Osteocyte (in vitro differentiated cells): Measurements from ENCODE around the gene ALKBH3. TPM values are rescaled to one million over a fixed set of nuclear protein-coding genes. Genes with fewer than 3 reads are reported as not detected.

Experiments used
- DNase-seq: peaks from one replicate; pipeline ENCODE4 v3.0.0; 2021; ENCODE audit warnings: mixed read lengths; ENCODE audit not compliant: unreplicated experiment; ENCODE audit errors: extremely low spot score
- H3K27ac Mint-ChIP-seq: one replicate; pipeline ENCODE4 v1.8.0; 2021; ENCODE audit warnings: mild to moderate bottlenecking, mixed read lengths; ENCODE audit not compliant: unreplicated experiment
- H3K27me3 Mint-ChIP-seq: one replicate; pipeline ENCODE4 v1.8.0; 2021; ENCODE audit warnings: mixed read lengths; ENCODE audit not compliant: unreplicated experiment
- H3K36me3 Mint-ChIP-seq: one replicate; pipeline ENCODE4 v1.8.0; 2021; ENCODE audit warnings: mixed read lengths; ENCODE audit not compliant: unreplicated experiment
- H3K4me1 Mint-ChIP-seq: one replicate; pipeline ENCODE4 v1.8.0; 2021; ENCODE audit warnings: mixed read lengths; ENCODE audit not compliant: unreplicated experiment
- H3K4me3 Mint-ChIP-seq: one replicate; pipeline ENCODE4 v1.8.0; 2021; ENCODE audit warnings: mild to moderate bottlenecking, moderate library complexity, mixed read lengths; ENCODE audit not compliant: unreplicated experiment
- H3K9me3 Mint-ChIP-seq: one replicate; pipeline ENCODE4 v1.8.0; 2021; ENCODE audit warnings: mixed read lengths; ENCODE audit not compliant: unreplicated experiment
- total RNA-seq: library from RNA; stranded (reverse); gene quantifications from 2 replicates; pipeline ENCODE4 v1.2.1, GENCODE V29; 2021
- TF ChIP-seq, protein P1 (sequence below): fragments of 200-600 bp; sonication (generic); IDR thresholded peaks from 2 replicates; pipeline ENCODE4 v1.5.0; 2021; ENCODE audit warnings: antibody characterized with exemption, mild to moderate bottlenecking, moderate library complexity

Gene ALKBH3
- total RNA-seq, 1 donor from 2014 or later, result 32.4 TPM

DNA sequence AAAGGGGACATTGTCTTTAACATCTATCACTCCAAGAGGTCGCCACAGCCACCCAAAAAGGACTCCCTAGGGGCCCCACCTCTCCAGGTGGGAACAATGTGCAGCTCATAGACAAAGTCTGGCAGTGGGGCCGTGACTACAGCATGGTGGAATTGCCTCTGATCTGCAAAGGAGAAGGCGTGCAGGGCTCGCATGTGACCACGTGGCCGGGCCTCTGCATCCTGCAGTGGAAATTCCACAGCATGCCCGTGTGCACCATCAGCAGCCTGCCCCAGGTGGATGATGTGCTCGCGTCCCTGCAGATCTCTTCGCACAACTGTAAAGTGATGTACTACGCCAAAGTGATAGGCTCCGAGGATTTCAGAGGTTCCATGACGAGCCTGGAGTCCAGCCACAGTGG, 18.5 kb downstream of the ALKBH3 start:
- TF ChIP-seq, protein P1, sequence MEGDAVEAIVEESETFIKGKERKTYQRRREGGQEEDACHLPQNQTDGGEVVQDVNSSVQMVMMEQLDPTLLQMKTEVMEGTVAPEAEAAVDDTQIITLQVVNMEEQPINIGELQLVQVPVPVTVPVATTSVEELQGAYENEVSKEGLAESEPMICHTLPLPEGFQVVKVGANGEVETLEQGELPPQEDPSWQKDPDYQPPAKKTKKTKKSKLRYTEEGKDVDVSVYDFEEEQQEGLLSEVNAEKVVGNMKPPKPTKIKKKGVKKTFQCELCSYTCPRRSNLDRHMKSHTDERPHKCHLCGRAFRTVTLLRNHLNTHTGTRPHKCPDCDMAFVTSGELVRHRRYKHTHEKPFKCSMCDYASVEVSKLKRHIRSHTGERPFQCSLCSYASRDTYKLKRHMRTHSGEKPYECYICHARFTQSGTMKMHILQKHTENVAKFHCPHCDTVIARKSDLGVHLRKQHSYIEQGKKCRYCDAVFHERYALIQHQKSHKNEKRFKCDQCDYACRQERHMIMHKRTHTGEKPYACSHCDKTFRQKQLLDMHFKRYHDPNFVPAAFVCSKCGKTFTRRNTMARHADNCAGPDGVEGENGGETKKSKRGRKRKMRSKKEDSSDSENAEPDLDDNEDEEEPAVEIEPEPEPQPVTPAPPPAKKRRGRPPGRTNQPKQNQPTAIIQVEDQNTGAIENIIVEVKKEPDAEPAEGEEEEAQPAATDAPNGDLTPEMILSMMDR, result no peak
- H3K36me3 Mint-ChIP-seq, result peaks cover 67% of the 10 kb centered on the region
- no peaks in the 10 kb centered on the region for H3K4me1 Mint-ChIP-seq
- no peak overlapping the region for H3K4me3 Mint-ChIP-seq
- H3K27ac Mint-ChIP-seq, result no peak overlapping the region
- no peaks in the 10 kb centered on the region for H3K27me3 Mint-ChIP-seq
- no peaks in the 10 kb centered on the region for H3K9me3 Mint-ChIP-seq
- DNase-seq, result no peak

DNA sequence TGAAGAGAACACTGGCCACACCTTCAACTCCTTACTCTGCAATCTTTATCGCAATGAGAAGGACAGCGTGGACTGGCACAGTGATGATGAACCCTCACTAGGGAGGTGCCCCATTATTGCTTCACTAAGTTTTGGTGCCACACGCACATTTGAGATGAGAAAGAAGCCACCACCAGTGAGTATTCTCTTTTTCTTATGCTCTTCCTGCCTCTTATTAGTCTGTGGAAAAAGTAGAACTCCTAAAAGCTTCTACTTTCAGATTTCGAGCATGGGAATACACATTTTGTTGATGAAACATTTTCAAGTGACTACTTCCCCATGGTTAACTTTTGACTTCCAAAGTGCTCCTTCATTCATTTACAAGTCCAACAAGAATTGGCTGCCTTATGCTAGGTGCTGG, 20.9 kb downstream of the ALKBH3 start:
- DNase-seq, result no peak
- H3K27ac Mint-ChIP-seq, result no peak overlapping the region
- no peak overlapping the region for H3K4me3 Mint-ChIP-seq
- TF ChIP-seq, protein P1, result no peak
- H3K9me3 Mint-ChIP-seq, result no peaks in the 10 kb centered on the region
- peaks cover 56% of the 10 kb centered on the region for H3K36me3 Mint-ChIP-seq
- H3K27me3 Mint-ChIP-seq, result no peaks in the 10 kb centered on the region
- H3K4me1 Mint-ChIP-seq, result no peaks in the 10 kb centered on the region

DNA sequence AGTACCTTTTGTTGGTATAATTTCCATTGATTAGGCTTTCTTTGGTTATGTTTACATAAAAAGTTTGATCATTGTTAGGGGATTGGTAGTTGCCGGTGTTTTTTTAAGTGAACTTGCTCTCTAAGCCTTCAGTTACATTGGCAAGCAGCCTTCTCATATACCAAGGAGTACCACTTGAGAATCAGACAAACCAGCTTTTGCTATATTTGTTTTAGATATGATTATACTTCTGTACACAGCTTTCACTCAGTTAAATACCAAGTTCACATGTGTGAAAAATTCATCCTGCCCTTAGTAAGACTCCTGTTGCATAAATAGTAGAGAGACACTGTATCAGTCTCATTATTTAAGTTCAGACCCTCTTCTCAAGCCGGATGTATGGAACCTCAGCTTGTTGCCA, 22.4 kb downstream of the ALKBH3 start:
- Mint-ChIP-seq H3K27ac (no peak overlapping the region), H3K9me3 (no peaks in the 10 kb centered on the region), H3K36me3 (peaks cover 56% of the 10 kb centered on the region), H3K4me1 (no peaks in the 10 kb centered on the region), H3K27me3 (no peaks in the 10 kb centered on the region), H3K4me3 (no peak overlapping the region)
- no peak for DNase-seq
- TF ChIP-seq, protein P1, result no peak

DNA sequence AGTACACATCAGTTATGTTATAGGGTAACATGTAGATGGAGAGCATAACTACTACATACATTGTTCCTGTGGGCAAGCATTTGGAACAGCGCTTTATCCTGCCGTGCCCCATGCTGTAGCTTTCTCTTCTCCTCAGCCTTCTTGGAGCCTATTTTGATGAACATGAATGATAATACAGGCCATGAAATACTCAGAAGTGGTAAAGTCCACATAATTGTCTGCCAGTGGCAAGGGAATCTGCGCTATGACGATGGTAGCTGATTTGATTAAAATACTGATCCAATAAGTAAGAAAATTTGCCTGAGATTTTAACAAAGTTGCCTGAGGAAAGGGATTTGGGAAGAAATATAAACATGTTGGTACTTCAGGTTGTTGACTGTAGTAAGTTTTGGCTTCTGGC, 23.3 kb downstream of the ALKBH3 start:
- TF ChIP-seq, protein P1, result no peak
- H3K27ac Mint-ChIP-seq, result no peak overlapping the region

DNA sequence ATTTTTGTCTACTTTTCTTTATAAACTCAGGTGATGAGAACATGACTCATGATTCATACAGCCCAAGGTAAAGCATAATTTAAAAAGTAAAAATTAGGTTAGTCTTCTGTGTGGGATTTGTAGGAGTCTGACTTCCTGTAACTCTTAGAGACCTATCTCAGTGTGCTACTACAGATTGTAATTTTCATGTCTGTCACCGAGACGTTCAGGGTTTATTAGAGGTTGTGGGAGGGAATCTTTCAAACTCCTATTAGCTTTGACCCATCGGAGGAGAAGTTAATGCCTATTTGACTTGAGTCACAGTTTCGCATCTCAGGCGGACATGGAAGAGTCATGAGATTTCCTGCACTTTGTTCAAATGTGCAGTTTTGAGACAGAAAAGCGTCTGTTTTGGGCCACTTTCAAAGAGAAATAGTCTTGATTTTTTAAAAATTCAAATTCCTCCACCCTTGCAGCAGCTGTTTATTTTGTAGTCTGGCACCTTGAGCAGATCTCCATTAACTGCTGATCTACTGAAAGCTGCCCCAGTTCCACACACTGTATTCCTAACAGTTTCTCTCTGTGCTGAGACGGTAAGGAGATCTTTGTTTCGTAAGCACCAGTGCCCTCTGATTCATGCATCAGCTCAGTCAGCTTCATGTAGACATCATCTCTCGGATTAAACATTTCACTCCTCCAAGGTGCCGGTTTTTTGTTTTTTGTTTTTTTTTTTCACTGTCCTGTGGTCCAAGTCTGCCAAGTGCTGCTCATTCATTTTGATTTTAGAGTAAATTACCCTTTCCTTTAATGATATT, 24.3 kb downstream of the ALKBH3 start:
- Mint-ChIP-seq H3K36me3 (peaks cover 45% of the 10 kb centered on the region), H3K4me3 (no peak overlapping the region), H3K27ac (no peak overlapping the region), H3K4me1 (no peaks in the 10 kb centered on the region), H3K27me3 (no peaks in the 10 kb centered on the region), H3K9me3 (no peaks in the 10 kb centered on the region)
- TF ChIP-seq, protein P1, result no peak
- no peak for DNase-seq

More for the DNA sequence above, 23.3 kb downstream of the ALKBH3 start:
- Mint-ChIP-seq H3K4me3 (no peak overlapping the region), H3K4me1 (no peaks in the 10 kb centered on the region), H3K9me3 (no peaks in the 10 kb centered on the region), H3K36me3 (peaks cover 49% of the 10 kb centered on the region), H3K27me3 (no peaks in the 10 kb centered on the region)
- DNase-seq, result no peak
